Frontal cortex (tissue), 4 donors: Measurements from ENCODE around the gene OXTR. TPM values are rescaled to one million over a fixed set of nuclear protein-coding genes. Genes with fewer than 3 reads are reported as not detected.

ENCODE experiments used
- DNase-seq, 2 donors: peaks; one replicate each; pipeline ENCODE4 v3.0.0; 2012; ENCODE audit warnings: low spot score in 2 of 2
- FAIRE-seq: peaks from 2 replicates; lab custom pipeline; 2012; peaks lifted over from hg19 to GRCh38; lab: Jason Lieb, UNC
- total RNA-seq: library from RNA; depleted of rRNA; stranded (reverse); fragments of >200 nt; gene quantifications from one replicate; pipeline ENCODE4 v1.2.3, GENCODE V29; 2014
- donor health status: control.
- donor health status: control.
- donor health status: control.

OXTR gene
- total RNA-seq, 1 donor from 2014 or later: 2.0 TPM

- no peak for FAIRE-seq
- DNase-seq: no peak
Observed at GRCh38 chr3:8768364-8769087, 887 bp downstream of the OXTR start.

GRCh38 chr3:8767667-8768363 lies 1.6 kb downstream of the OXTR start:
- no peak for DNase-seq
- FAIRE-seq: no peak

- FAIRE-seq (no peak), DNase-seq (no peak)
Observed at GRCh38 chr3:8767256-8767666, 2.2 kb downstream of the OXTR start.

GRCh38 chr3:8766148-8766547 lies 3.3 kb downstream of the OXTR start:
- no peak for DNase-seq
- FAIRE-seq: no peak

- FAIRE-seq: no peak
- DNase-seq: no peak
Observed at GRCh38 chr3:8765528-8765927, 3.9 kb downstream of the OXTR start.

GRCh38 chr3:8764528-8764927 lies 4.9 kb downstream of the OXTR start:
- DNase-seq: no peak
- no peak for FAIRE-seq

- DNase-seq: no peak
- no peak for FAIRE-seq
Observed at GRCh38 chr3:8762607-8763377, 6.6 kb downstream of the OXTR start.

- FAIRE-seq (no peak), DNase-seq (no peak)
Observed at GRCh38 chr3:8761866-8762265, 7.5 kb downstream of the OXTR start.

GRCh38 chr3:8760506-8760905 lies 8.9 kb downstream of the OXTR start:
- DNase-seq (no peak), FAIRE-seq (no peak)

- no peak for DNase-seq
- no peak for FAIRE-seq
Observed at GRCh38 chr3:8760091-8760490, 9.3 kb downstream of the OXTR start.

- no peak for FAIRE-seq
- no peak for DNase-seq
Observed at GRCh38 chr3:8759038-8759707, 10.2 kb downstream of the OXTR start.

GRCh38 chr3:8757551-8758518 lies 11.6 kb downstream of the OXTR start:
- DNase-seq (no peak), FAIRE-seq (no peak)

- FAIRE-seq (no peak), DNase-seq (no peak)
Observed at GRCh38 chr3:8756671-8757070, 12.7 kb downstream of the OXTR start.

GRCh38 chr3:8755564-8756237 lies 13.7 kb downstream of the OXTR start:
- no peak for FAIRE-seq
- DNase-seq: no peak

GRCh38 chr3:8755097-8755496 lies 14.3 kb downstream of the OXTR start:
- FAIRE-seq (no peak), DNase-seq (no peak)

- no peak for FAIRE-seq
- no peak for DNase-seq
Observed at GRCh38 chr3:8752832-8753231, 16.6 kb downstream of the OXTR start.

- FAIRE-seq (no peak), DNase-seq (no peak)
Observed at GRCh38 chr3:8749316-8749715, 20.1 kb downstream of the OXTR start.

GRCh38 chr3:8746780-8747345 lies 22.6 kb downstream of the OXTR start:
- DNase-seq: no peak
- no peak for FAIRE-seq
